Suprapubic skin (tissue), 4 donors: ENCODE results near the gene DPP10.

Experiments
- CTCF ChIP-seq, 2 donors: fragments of 200-600 bp in 1 of 2; fragments of 450-650 bp in 1 of 2; sonication (generic) in 1 of 2; IDR thresholded peaks; one replicate each; pipeline ENCODE4 v1.5.1; 2016 to 2019; ENCODE audit warnings: antibody characterized with exemption in 2 of 2, mild to moderate bottlenecking in 1 of 2, moderate library complexity in 1 of 2
- EP300 ChIP-seq: sonication (generic); formaldehyde crosslinking; IDR thresholded peaks from one replicate; pipeline ENCODE4 v1.6.1; 2017; ENCODE audit warnings: antibody characterized with exemption
- POLR2A ChIP-seq, 2 donors: fragments of 450-650 bp; IDR thresholded peaks; one replicate each; pipeline ENCODE4 v1.6.1; 2017; ENCODE audit warnings: antibody characterized with exemption in 2 of 2, mild to moderate bottlenecking in 2 of 2, moderate library complexity in 2 of 2
- POLR2AphosphoS5 ChIP-seq, 3 donors: sonication (generic); formaldehyde crosslinking; IDR thresholded peaks; one replicate each; pipeline ENCODE4 v1.6.1; 2017; ENCODE audit warnings: antibody characterized with exemption in 3 of 3

- TF ChIP-seq POLR2A (IDR thresholded peaks at IDR 0.05) (no peak), CTCF (IDR thresholded peaks at IDR 0.05) (no peak), POLR2AphosphoS5 (IDR thresholded peaks at IDR 0.05) (no peak), EP300 (no peak)
Measured at GRCh38 chr2:114762376-114762775, 319.9 kb downstream of the DPP10 start.
